HG02571 (cell line): ENCODE measurements around the gene TRAM2.
A peak's percentile ranks its signal among the peaks of the same experiment; 100 is the strongest.

ENCODE experiments used
- ATAC-seq: cut with Tn5 transposase; IDR thresholded peaks from one replicate; pipeline ENCODE4 v1.9.1; 2021; ENCODE audit warnings: mild to moderate bottlenecking, moderate library complexity; ENCODE audit not compliant: unreplicated experiment

Gene TRAM2

GRCh38 chr6:52512199-52512598 lies 64.7 kb downstream of the TRAM2 start:
- no peak for ATAC-seq

DNA sequence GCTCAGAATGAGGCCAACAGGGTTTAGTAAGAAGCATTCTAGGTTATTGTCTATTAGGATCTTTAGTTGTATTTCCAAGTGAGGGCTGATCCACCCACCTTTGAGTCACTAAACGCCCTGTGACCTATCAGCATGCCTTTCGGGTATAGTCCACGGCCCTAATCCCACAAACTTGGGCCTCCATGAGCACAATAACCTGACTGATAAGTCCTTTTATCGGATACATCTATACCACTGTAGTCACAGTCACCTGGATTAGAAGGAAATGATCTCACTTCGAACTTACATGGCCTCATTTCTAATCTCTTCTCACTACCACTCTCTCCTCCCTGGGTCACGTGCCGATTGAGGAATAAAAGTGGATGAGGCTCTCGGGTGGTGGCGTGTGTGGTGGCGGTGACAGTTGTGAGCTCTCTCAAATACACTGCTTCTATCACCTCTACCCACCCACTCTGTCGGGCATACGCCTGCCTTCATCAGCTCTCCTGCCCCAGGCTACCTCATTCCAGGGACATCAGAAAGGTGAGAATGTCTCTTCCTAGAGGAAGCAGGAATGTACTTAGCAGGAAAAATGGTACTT lies 65.2 kb downstream of the TRAM2 start:
- ATAC-seq: no peak

GRCh38 chr6:52511163-52511562 lies 65.7 kb downstream of the TRAM2 start:
- no peak for ATAC-seq

DNA sequence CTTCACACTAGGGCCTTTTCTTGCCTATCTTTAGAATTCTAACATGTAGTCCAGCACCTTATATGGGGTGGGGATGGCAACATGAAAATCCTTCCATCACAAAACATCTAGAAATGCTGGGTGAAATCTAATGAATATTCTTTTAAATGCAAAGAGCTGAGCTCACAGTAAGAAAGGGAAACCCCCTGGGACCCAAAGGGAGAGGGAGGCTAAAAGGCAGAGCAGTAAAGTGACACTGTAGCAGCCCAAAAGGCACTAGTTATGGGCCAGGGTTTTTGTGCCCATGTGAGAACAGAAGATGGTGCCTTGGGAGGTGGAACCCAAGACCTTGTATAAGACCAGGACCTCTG lies 66.7 kb downstream of the TRAM2 start:
- ATAC-seq: no peak

- ATAC-seq: no peak
Measured at GRCh38 chr6:52509281-52510212, 67.3 kb downstream of the TRAM2 start.

- ATAC-seq: no peak
Measured at GRCh38 chr6:52508261-52508739, 68.6 kb downstream of the TRAM2 start.

DNA sequence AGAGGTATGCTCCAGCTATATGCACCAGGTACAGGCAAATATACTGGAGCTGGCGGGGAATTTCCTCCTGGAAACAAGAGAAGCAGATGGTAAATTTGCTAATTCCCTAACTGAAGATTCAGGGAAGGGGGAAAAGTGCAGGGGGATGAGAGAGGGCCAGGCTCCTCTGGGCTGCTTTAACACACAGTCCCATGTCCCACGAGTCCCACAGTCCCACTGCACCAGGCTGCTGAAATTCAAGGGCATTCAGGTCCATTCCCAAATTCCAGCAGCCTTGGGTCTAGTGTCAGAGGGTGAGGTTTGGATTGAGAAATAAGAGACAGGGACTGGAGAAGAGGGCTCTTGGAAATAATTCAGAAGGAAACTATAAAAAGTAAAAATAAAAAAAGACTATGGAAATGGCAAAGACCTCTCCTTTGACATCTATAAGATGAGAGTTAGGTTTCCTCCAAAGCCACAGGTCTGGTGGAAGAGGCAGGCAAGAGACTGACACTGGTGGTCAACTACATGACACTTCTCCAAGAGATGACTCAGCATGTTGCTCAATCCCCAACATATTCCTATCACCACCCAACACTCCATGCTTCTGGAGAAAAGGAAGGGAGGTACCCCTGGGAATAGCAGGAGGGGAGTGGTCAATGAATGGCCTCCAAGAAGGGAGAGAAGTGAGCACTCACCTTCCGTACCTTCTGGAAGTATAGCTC lies 69.2 kb downstream of the TRAM2 start:
- no peak for ATAC-seq

DNA sequence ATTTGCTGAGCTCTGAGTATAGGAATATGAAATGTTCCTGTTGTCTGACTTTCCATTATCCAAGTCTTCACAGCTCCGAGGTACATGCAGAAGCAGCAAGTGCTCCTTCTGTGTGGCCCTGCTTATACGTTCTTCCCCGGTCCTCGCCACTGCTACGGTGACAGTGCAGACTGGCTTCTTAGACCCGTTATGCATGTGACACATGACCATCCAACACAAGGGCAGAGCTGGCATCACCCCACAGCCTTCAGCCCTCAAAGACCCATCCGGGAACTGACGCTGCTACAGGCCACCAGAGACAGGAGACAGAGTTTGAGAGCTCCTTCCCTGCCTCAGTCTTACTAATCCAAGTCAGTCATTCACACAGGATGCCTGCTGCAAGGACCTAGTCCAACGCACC lies 70.4 kb downstream of the TRAM2 start:
- no peak for ATAC-seq

DNA sequence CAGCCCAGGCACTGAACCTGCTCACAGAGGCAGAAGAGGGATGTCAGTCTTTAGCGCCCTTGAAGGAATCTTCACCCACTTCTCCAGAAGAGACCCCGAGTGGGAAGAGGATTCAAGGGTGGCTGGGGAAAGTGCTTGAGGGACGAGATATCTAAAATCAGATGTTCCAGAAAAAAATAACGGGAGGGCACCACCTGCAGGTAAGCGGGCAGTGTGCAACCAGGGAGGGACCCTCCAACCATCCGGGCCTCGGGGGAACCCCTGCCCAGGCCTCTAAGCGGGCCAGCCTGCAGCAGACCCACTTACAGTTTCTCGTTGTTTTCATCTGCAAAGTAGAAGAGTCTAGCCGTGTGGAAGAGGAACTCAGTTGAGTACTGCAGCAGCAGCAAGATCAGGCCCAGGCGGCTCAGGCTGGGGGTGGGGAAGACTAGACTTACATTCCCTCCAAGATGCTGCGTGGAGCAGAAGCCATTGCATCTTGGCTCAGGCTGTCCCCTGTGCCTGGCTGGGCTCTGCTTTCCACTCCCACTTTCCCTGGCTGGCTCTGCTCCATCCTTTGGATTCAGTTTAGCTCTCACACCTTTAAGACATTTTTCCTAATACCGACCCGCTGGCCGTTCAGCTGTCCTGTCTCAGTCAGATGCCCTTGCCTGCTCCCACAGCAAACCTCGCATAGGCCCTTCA lies 71.0 kb downstream of the TRAM2 start:
- ATAC-seq: no peak

DNA sequence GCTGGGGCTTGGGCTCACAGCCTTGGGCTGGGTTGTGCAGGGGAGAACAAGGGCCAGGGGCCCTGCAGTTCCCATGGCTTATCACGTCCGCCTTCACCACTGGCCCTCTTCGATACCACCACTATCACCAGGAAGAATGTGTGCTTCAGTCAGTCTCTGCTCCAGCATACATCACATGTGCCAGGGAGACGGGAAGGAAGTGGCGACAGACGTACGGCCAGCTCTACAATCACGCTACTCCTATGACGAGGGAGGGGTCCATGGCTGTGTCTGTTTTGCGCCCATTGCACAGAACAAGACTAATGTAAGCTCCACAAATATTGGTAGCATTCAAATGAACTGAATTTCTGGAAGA lies 72.1 kb downstream of the TRAM2 start:
- ATAC-seq: no peak

GRCh38 chr6:52503851-52504781 lies 72.7 kb downstream of the TRAM2 start:
- ATAC-seq: no peak

DNA sequence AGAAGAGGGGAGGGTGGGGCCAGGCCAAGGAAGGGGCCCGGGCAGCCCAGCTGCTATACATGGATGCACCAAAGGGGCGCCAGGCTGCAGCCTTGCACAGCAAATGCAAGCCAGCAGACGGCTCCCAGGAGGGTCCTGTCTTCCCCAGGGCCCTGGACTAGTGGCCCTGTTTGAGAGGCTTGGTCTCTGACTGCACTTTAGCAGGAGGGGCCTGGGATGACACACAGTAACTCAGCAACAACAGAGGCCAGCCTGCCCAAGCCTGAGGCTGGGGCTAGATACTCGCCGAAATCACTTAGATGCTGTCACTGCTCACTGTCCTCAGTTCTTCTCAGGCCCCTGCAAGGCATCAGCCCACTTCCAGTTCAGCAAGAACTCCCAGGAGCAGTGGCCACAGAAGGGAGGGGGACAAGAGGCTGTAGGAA lies 73.5 kb downstream of the TRAM2 start:
- ATAC-seq: no peak

DNA sequence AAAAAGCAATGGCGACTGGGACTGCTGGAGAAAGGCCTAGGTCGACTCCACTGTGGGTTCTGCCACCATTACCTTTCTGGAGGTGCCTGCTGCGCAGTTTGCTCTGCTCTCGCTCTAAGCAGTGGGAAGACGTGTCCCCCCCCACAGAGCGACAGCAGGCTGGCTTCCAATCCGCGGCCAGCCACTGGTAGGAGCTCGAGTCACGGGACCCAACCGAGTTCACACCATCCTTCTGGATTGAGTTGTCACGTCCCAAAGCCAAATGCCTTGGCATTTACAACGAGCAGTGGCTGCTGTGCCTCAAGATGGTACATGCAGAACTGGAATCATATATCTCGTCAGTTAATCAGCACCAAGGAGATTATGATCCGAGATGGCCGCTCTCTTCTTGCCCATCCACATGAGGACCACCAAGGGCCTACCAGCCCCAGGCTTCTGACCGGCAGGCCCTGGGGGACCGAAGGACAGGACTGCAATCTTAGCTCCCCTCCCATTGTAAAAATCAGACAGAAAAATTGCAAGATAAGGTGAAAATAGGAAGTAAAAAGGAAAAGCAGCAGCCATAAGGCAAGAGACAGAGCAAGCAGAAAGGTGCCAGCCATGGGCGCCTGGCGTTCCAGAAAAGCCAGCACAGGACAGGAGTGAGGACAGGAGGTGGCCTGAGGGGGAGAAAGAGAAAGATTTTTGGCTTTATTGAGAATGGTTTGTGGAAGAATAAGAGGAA lies 74.4 kb downstream of the TRAM2 start:
- no peak for ATAC-seq

- no peak for ATAC-seq
Measured at GRCh38 chr6:52500238-52501129, 76.4 kb downstream of the TRAM2 start.

- ATAC-seq: no peak
Measured at GRCh38 chr6:52499681-52500236, 77.1 kb downstream of the TRAM2 start.

GRCh38 chr6:52499026-52499425 lies 77.8 kb downstream of the TRAM2 start:
- no peak for ATAC-seq

DNA sequence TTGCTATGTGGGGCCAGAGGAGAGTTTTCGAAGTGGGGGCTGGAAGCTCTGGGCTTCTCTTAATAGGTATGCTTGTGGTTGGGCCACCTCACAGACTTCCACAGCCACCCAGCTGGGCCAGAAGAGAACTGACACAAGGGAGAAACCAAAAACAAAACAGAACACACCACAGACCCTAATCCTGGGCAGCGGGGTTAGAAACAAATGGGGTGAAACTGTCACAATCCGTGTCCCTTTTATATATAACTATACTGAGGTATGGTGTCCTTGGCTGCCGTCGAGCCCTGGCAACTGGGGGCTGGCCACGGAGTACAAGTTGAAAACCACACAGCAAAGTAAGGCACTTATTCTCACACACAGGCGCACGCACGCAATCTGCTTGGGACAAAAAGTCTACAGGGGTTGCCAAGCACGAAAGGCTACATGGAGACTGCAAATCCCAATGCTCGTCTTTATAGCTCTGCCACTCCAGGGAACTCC lies 78.3 kb downstream of the TRAM2 start:
- ATAC-seq: peak; percentile 60
